H9 (cell line): ENCODE data around the gene MT2A. TPM values are rescaled to one million over a fixed set of nuclear protein-coding genes. Genes with fewer than 3 reads are reported as not detected.

Experiments
- DNase-seq: peaks from one replicate; pipeline ENCODE4 v3.0.0-alpha.2; 2017
- H2AFZ ChIP-seq: one replicate; pipeline ENCODE4 v1.6.1; 2013; ENCODE audit warnings: mild to moderate bottlenecking, low read length, control low read depth, moderate library complexity
- H2AK5ac ChIP-seq: 2 replicates; pipeline ENCODE4 v1.6.1; 2013; ENCODE audit warnings: low read length, control low read depth, mixed read lengths; ENCODE audit not compliant: insufficient read length
- H2BK120ac ChIP-seq: one replicate; pipeline ENCODE4 v1.6.1; 2013; ENCODE audit warnings: low read depth, mild to moderate bottlenecking, low read length, control low read depth, inconsistent platforms; ENCODE audit not compliant: poor library complexity, severe bottlenecking
- H2BK12ac ChIP-seq: 2 replicates; pipeline ENCODE4 v1.6.1; 2013; ENCODE audit warnings: low read length, control low read depth, mixed read lengths, low read depth; ENCODE audit not compliant: insufficient read length
- H2BK15ac ChIP-seq: 2 replicates; pipeline ENCODE4 v1.6.1; 2013; ENCODE audit warnings: low read depth, low read length, control low read depth
- H2BK20ac ChIP-seq: one replicate; pipeline ENCODE4 v1.6.1; 2013; ENCODE audit warnings: low read depth, mild to moderate bottlenecking, low read length, control low read depth, inconsistent platforms; ENCODE audit not compliant: poor library complexity, severe bottlenecking
- H2BK5ac ChIP-seq: 2 replicates; pipeline ENCODE4 v1.6.1; 2013; ENCODE audit warnings: low read length, control low read depth, mixed read lengths; ENCODE audit not compliant: insufficient read length
- H3K14ac ChIP-seq: 2 replicates; pipeline ENCODE4 v1.6.1; 2013; ENCODE audit warnings: low read length, control low read depth; ENCODE audit not compliant: insufficient read depth
- H3K18ac ChIP-seq: 2 replicates; pipeline ENCODE4 v1.6.1; 2013; ENCODE audit warnings: low read depth, mild to moderate bottlenecking, mixed read lengths, low read length, control low read depth; ENCODE audit not compliant: insufficient read length
- H3K23ac ChIP-seq: 2 replicates; pipeline ENCODE4 v1.6.1; 2013; ENCODE audit warnings: low read length, control low read depth, mixed read lengths, low read depth; ENCODE audit not compliant: insufficient read length
- H3K23me2 ChIP-seq: 2 replicates; pipeline ENCODE4 v1.6.1; 2013; ENCODE audit warnings: low read depth, mild to moderate bottlenecking, mixed read lengths, low read length, control low read depth; ENCODE audit not compliant: insufficient read length, poor library complexity, severe bottlenecking
- H3K27ac ChIP-seq: 2 replicates; pipeline ENCODE4 v1.5.1; 2013; ENCODE audit warnings: low read length, control low read depth, mixed read lengths, low read depth; ENCODE audit not compliant: insufficient read length
- H3K27me3 ChIP-seq: 2 replicates; pipeline ENCODE4 v1.6.1; 2013; ENCODE audit warnings: low read length, control low read depth, inconsistent platforms; ENCODE audit not compliant: insufficient read depth
- H3K4ac ChIP-seq: 2 replicates; pipeline ENCODE4 v1.6.1; 2013; ENCODE audit warnings: low read depth, mild to moderate bottlenecking, control low read depth, inconsistent platforms, low read length, moderate library complexity
- H3K4me1 ChIP-seq: 2 replicates; pipeline ENCODE4 v1.6.1; 2013; ENCODE audit warnings: low read length, control low read depth, inconsistent platforms; ENCODE audit not compliant: insufficient read depth
- H3K4me2 ChIP-seq: 2 replicates; pipeline ENCODE4 v1.6.1; 2013; ENCODE audit warnings: low read length, control low read depth, mixed read lengths; ENCODE audit not compliant: insufficient read length, insufficient read depth
- H3K56ac ChIP-seq: 2 replicates; pipeline ENCODE4 v1.6.1; 2013; ENCODE audit warnings: low read depth, mild to moderate bottlenecking, mixed read lengths, low read length, control low read depth; ENCODE audit not compliant: insufficient read length
- H3K79me1 ChIP-seq: 2 replicates; pipeline ENCODE4 v1.6.1; 2013; ENCODE audit warnings: low read depth, mild to moderate bottlenecking, moderate library complexity, low read length, control low read depth, inconsistent platforms; ENCODE audit not compliant: insufficient read depth, poor library complexity, severe bottlenecking
- H3K79me2 ChIP-seq: 2 replicates; pipeline ENCODE4 v1.6.1; 2013; ENCODE audit warnings: low read length, control low read depth, inconsistent platforms; ENCODE audit not compliant: insufficient read depth
- H3K9ac ChIP-seq: 2 replicates; pipeline ENCODE4 v1.6.1; 2013; ENCODE audit warnings: low read length, control low read depth, mixed read lengths; ENCODE audit not compliant: insufficient read length; ENCODE audit errors: extremely low read depth
- H3K9me3 ChIP-seq: one replicate; pipeline ENCODE4 v1.6.1; 2013; ENCODE audit warnings: low read depth, low read length, inconsistent platforms; ENCODE audit not compliant: control insufficient read depth
- H3T11ph ChIP-seq: one replicate; pipeline ENCODE4 v1.6.1; 2013; ENCODE audit warnings: mild to moderate bottlenecking, low read length, control low read depth, inconsistent platforms
- H4K20me1 ChIP-seq: one replicate; pipeline ENCODE4 v1.6.1; 2013; ENCODE audit not compliant: control insufficient read depth, insufficient read length, insufficient read depth
- H4K5ac ChIP-seq: 2 replicates; pipeline ENCODE4 v1.6.1; 2013; ENCODE audit warnings: low read depth, mild to moderate bottlenecking, mixed read lengths, low read length, control low read depth; ENCODE audit not compliant: insufficient read length
- H4K8ac ChIP-seq: replicated peaks from 2 replicates; pipeline ENCODE4 v1.6.1; 2013; ENCODE audit warnings: low read length, control low read depth, mixed read lengths, low read depth; ENCODE audit not compliant: insufficient read length
- H4K91ac ChIP-seq: 2 replicates; pipeline ENCODE4 v1.6.1; 2013; ENCODE audit warnings: low read depth, mild to moderate bottlenecking, moderate library complexity, mixed read lengths, low read length, control low read depth; ENCODE audit not compliant: insufficient read length
- H3K27ac Mint-ChIP-seq, 3 experiments: 2 replicates in 2 of 3; 3 replicates in 1 of 3; pipeline ENCODE4 v1.8.0; 2020 to 2021; ENCODE audit warnings: mixed read lengths in 3 of 3, mild to moderate bottlenecking in 1 of 3, moderate library complexity in 1 of 3
- H3K27me3 Mint-ChIP-seq: 2 replicates; pipeline ENCODE4 v1.8.0; 2021; ENCODE audit warnings: low read depth, mild to moderate bottlenecking, moderate library complexity, mixed read lengths
- H3K36me3 Mint-ChIP-seq, 3 experiments: 2 replicates in 2 of 3; 3 replicates in 1 of 3; pipeline ENCODE4 v1.8.0; 2020 to 2021; ENCODE audit warnings: low read depth in 3 of 3, mixed read lengths in 3 of 3; ENCODE audit not compliant: insufficient read depth in 1 of 3
- H3K4me1 Mint-ChIP-seq, 2 experiments: 2 replicates each; pipeline ENCODE4 v1.8.0; 2020; ENCODE audit warnings: mixed read lengths in 2 of 2
- H3K4me3 Mint-ChIP-seq, 2 experiments: 2 replicates in 1 of 2; 3 replicates in 1 of 2; pipeline ENCODE4 v1.8.0; 2020 to 2021; ENCODE audit warnings: mild to moderate bottlenecking in 2 of 2, mixed read lengths in 2 of 2, moderate library complexity in 1 of 2
- H3K9me3 Mint-ChIP-seq, 2 experiments: 2 replicates in 1 of 2; 3 replicates in 1 of 2; pipeline ENCODE4 v1.8.0; 2020; ENCODE audit warnings: mild to moderate bottlenecking in 2 of 2, mixed read lengths in 2 of 2, moderate library complexity in 1 of 2
- CTCF ChIP-seq: fragments of 200-600 bp; sonication (generic); conservative IDR thresholded peaks from 3 replicates; pipeline ENCODE4 v1.8.0; 2021; ENCODE audit warnings: antibody characterized with exemption, mild to moderate bottlenecking
- WGBS: extraction: QIAGEN DNeasy Blood & Tissue Kit; methylation state at CpG from one replicate; pipeline ENCODE4 v1.1.7; 2013; ENCODE audit warnings: missing lambda C conversion rate, low lambda C conversion rate, mixed read lengths; ENCODE audit not compliant: insufficient read length; ENCODE audit errors: extremely low coverage; 5-methylcytosine and 5-hydroxymethylcytosine counted together
- total RNA-seq: library from RNA; stranded (reverse); gene quantifications from 2 replicates; pipeline ENCODE4 v1.2.1, GENCODE V29; 2021

MT2A gene
- total RNA-seq, 1 experiment from 2014 or later = 63.1 TPM

DNA sequence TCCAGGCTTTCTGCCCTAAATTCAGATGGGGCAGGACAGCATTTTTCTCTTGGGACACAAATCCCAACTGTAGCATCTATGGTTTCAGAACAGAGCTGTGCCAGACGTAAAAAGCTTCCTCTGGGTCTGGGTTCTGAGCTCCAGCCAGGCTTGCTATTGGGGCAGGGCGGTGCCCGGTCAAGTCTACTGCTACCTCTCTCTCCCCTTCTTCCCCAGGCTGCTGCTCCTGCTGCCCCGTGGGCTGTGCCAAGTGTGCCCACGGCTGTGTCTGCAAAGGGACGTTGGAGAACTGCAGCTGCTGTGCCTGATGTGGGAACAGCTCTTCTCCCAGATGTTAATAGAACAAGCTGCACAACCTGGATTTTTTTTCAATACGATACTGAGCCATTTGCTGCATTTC, 25.2 kb downstream of the MT2A start:
- Histone ChIP-seq H4K8ac (no peak overlapping the region), H3K23me2 (peaks cover 13% of the 10 kb centered on the region), H2BK15ac (no peak overlapping the region), H3K4me2 (no peak overlapping the region), H3T11ph (no peak overlapping the region), H3K27ac (no peak overlapping the region), H3K79me1 (no peaks in the 10 kb centered on the region), H3K56ac (no peak overlapping the region), H3K27me3 (peaks cover 99% of the 10 kb centered on the region), H3K4ac (no peak overlapping the region), H3K79me2 (no peaks in the 10 kb centered on the region), H2BK5ac (no peak overlapping the region), H4K20me1 (no peaks in the 10 kb centered on the region), H4K91ac (no peak overlapping the region), H3K23ac (no peak overlapping the region), H3K9ac (no peak overlapping the region), H3K14ac (no peak overlapping the region), H3K4me1 (no peaks in the 10 kb centered on the region), H2AFZ (no peak overlapping the region), H2AK5ac (no peak overlapping the region), H2BK20ac (no peak overlapping the region), H2BK120ac (no peak overlapping the region), H3K18ac (no peak overlapping the region), H4K5ac (no peak overlapping the region), H3K9me3 (no peaks in the 10 kb centered on the region), H2BK12ac (no peak overlapping the region)
- H3K4me1 Mint-ChIP-seq = peaks cover 18 to 33% of the 10 kb centered on the region in 2 experiments
- H3K4me3 Mint-ChIP-seq = no peak overlapping the region
- H3K36me3 Mint-ChIP-seq = no peaks in the 10 kb centered on the region; a peak in 1 of 7 replicates
- peaks cover 100% of the 10 kb centered on the region for H3K27me3 Mint-ChIP-seq
- no peak for TF ChIP-seq CTCF
- H3K27ac Mint-ChIP-seq = no peak overlapping the region
- no CpG with 5 or more reads among the region's 7 CpGs for WGBS
- peaks cover 0 to 12% of the 10 kb centered on the region in 2 experiments; a peak in 2 of 5 replicates for H3K9me3 Mint-ChIP-seq
- no peak for DNase-seq
